ENCODE data around the gene CRACDL. TPM values are rescaled to one million over a fixed set of nuclear protein-coding genes. Genes with fewer than 3 reads are reported as not detected.

The CRACDL gene
- polyA plus RNA-seq, 1 of the 3 experiments (the other 2 are of a cell fraction) = not detected

GRCh38 chr2:98801286-98801685 is 134.7 kb downstream of the CRACDL start:
- Histone ChIP-seq H3K27me3 (ENCODE audit: insufficient read depth) (no peaks in the 10 kb centered on the region; the same call in 1 of the 2 replicates), H3F3A (replicated peaks; ENCODE audit: insufficient read depth) (no peaks in the 10 kb centered on the region), H4K20me1 (ENCODE audit: insufficient read depth) (no peaks in the 10 kb centered on the region), H3K9ac (no peak overlapping the region), H3K79me2 (ENCODE audit: insufficient read depth) (no peaks in the 10 kb centered on the region), H3K27ac (ENCODE audit: low read depth in 2 of 2, low read length in 1 of 2) (no peak overlapping the region), H2AFZ (ENCODE audit: low read depth) (no peak overlapping the region), H3K9me3 (no peaks in the 10 kb centered on the region), H3K9me2 (no peaks in the 10 kb centered on the region), H3K4me2 (no peak overlapping the region), H3K36me3 (replicated peaks in 1 of 2; ENCODE audit: control insufficient read depth in 1 of 2, insufficient read depth in 2 of 2, low read length in 1 of 2) (no peaks in the 10 kb centered on the region), H3K4me1 (ENCODE audit: control insufficient read depth in 1 of 2, insufficient read depth in 2 of 2, low read depth in 1 of 2, low read length in 1 of 2) (peaks cover 0 to 18% of the 10 kb centered on the region in 2 experiments; a peak in 1 of 4 replicates), H3K4me3 (ENCODE audit: low read depth in 2 of 2, low read length in 1 of 2) (no peak overlapping the region)
- no peak for TF ChIP-seq FOXJ3 (CRISPR knock-in tag; IDR thresholded peaks at IDR 0.05)
- TF ChIP-seq, protein P1, sequence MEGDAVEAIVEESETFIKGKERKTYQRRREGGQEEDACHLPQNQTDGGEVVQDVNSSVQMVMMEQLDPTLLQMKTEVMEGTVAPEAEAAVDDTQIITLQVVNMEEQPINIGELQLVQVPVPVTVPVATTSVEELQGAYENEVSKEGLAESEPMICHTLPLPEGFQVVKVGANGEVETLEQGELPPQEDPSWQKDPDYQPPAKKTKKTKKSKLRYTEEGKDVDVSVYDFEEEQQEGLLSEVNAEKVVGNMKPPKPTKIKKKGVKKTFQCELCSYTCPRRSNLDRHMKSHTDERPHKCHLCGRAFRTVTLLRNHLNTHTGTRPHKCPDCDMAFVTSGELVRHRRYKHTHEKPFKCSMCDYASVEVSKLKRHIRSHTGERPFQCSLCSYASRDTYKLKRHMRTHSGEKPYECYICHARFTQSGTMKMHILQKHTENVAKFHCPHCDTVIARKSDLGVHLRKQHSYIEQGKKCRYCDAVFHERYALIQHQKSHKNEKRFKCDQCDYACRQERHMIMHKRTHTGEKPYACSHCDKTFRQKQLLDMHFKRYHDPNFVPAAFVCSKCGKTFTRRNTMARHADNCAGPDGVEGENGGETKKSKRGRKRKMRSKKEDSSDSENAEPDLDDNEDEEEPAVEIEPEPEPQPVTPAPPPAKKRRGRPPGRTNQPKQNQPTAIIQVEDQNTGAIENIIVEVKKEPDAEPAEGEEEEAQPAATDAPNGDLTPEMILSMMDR (IDR thresholded peaks at IDR 0.05) = no peak
- no peak for TF ChIP-seq YY1 (IDR thresholded peaks at IDR 0.05; ENCODE audit: low read depth)
- TF ChIP-seq, protein P2, sequence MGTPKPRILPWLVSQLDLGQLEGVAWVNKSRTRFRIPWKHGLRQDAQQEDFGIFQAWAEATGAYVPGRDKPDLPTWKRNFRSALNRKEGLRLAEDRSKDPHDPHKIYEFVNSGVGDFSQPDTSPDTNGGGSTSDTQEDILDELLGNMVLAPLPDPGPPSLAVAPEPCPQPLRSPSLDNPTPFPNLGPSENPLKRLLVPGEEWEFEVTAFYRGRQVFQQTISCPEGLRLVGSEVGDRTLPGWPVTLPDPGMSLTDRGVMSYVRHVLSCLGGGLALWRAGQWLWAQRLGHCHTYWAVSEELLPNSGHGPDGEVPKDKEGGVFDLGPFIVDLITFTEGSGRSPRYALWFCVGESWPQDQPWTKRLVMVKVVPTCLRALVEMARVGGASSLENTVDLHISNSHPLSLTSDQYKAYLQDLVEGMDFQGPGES (IDR thresholded peaks at IDR 0.05; ENCODE audit: low read depth, low read length) = no peak
- no peak for TF ChIP-seq RFX5 (IDR thresholded peaks at IDR 0.05; ENCODE audit: low read length)
- TF ChIP-seq GATA2 (CRISPR knock-in tag; IDR thresholded peaks at IDR 0.05) = no peak
- no peak for TF ChIP-seq MXI1 (IDR thresholded peaks at IDR 0.05; ENCODE audit: low read depth, low read length)
- TF ChIP-seq FOSL2 (IDR thresholded peaks at IDR 0.05; ENCODE audit: borderline replicate concordance, low read depth) = no peak
- no peak for TF ChIP-seq ELF1 (IDR thresholded peaks at IDR 0.05)
- no peak for TF ChIP-seq GABPA (IDR thresholded peaks at IDR 0.05; ENCODE audit: low read depth)
- TF ChIP-seq NRF1 (IDR thresholded peaks at IDR 0.05; ENCODE audit: low read depth, low read length) = no peak
- TF ChIP-seq USF2 (IDR thresholded peaks at IDR 0.05; ENCODE audit: borderline replicate concordance, low read depth, low read length) = no peak
- no peak for TF ChIP-seq CHD2 (IDR thresholded peaks at IDR 0.05; ENCODE audit: low read length, partially characterized antibody)
- TF ChIP-seq POLR2AphosphoS5 (IDR thresholded peaks at IDR 0.05; ENCODE audit: low read depth, low read length) = no peak
- no peak for TF ChIP-seq SMC3 (IDR thresholded peaks at IDR 0.05; ENCODE audit: low read depth, low read length)
- TF ChIP-seq, protein P3, sequence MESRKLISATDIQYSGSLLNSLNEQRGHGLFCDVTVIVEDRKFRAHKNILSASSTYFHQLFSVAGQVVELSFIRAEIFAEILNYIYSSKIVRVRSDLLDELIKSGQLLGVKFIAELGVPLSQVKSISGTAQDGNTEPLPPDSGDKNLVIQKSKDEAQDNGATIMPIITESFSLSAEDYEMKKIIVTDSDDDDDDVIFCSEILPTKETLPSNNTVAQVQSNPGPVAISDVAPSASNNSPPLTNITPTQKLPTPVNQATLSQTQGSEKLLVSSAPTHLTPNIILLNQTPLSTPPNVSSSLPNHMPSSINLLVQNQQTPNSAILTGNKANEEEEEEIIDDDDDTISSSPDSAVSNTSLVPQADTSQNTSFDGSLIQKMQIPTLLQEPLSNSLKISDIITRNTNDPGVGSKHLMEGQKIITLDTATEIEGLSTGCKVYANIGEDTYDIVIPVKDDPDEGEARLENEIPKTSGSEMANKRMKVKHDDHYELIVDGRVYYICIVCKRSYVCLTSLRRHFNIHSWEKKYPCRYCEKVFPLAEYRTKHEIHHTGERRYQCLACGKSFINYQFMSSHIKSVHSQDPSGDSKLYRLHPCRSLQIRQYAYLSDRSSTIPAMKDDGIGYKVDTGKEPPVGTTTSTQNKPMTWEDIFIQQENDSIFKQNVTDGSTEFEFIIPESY (IDR thresholded peaks at IDR 0.05; ENCODE audit: borderline replicate concordance, low read depth) = no peak
- TF ChIP-seq, protein P4, sequence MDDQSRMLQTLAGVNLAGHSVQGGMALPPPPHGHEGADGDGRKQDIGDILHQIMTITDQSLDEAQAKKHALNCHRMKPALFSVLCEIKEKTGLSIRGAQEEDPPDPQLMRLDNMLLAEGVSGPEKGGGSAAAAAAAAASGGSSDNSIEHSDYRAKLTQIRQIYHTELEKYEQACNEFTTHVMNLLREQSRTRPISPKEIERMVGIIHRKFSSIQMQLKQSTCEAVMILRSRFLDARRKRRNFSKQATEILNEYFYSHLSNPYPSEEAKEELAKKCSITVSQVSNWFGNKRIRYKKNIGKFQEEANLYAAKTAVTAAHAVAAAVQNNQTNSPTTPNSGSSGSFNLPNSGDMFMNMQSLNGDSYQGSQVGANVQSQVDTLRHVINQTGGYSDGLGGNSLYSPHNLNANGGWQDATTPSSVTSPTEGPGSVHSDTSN (IDR thresholded peaks at IDR 0.05) = no peak
- no peak for TF ChIP-seq USF1 (IDR thresholded peaks at IDR 0.05; ENCODE audit: borderline replicate concordance, low read depth)
- DNase-seq = no peak
- WGBS (ENCODE audit: low lambda C conversion rate) = 7% methylated on average over 1 of the region's 1 CpG
- POLR2A ChIA-PET = no interaction called here
- CTCF ChIA-PET = no interaction called here

Data from SK-N-SH (cell line).